GM12875 (cell line): ENCODE results near the gene APPL2.
"Not testable (repeated sequence)": the region's sequence is repeated elsewhere in the genome, so short reads cannot be mapped to it uniquely, and the experiment has no call there.

Experiments used
- H3K4me3 ChIP-seq: one replicate; pipeline ENCODE4 v1.5.1; 2011; ENCODE audit warnings: low read depth, low read length, control low read depth
- CTCF ChIP-seq: IDR thresholded peaks from 2 replicates; pipeline ENCODE4 v1.5.1; 2011; ENCODE audit warnings: low read depth, mild to moderate bottlenecking, control low read depth, inconsistent platforms, low read length, moderate library complexity, borderline replicate concordance; ENCODE audit not compliant: insufficient read depth

Gene APPL2

GRCh38 chr12:105198961-105199360 is 37.0 kb downstream of the APPL2 start:
- H3K4me3 ChIP-seq = no peak overlapping the region
- no peak for TF ChIP-seq CTCF

GRCh38 chr12:105196090-105196489 is 39.9 kb downstream of the APPL2 start:
- H3K4me3 ChIP-seq = no peak overlapping the region
- TF ChIP-seq CTCF = no peak

GRCh38 chr12:105194947-105195346 is 41.0 kb downstream of the APPL2 start:
- H3K4me3 ChIP-seq = no peak overlapping the region
- no peak for TF ChIP-seq CTCF

- no peak overlapping the region for H3K4me3 ChIP-seq
- no peak for TF ChIP-seq CTCF
Observed at GRCh38 chr12:105192624-105193225, 43.2 kb downstream of the APPL2 start.

- H3K4me3 ChIP-seq = no peak overlapping the region
- TF ChIP-seq CTCF = no peak
Observed at GRCh38 chr12:105190530-105190929, 45.4 kb downstream of the APPL2 start.

- TF ChIP-seq CTCF = no peak
- no peak overlapping the region for H3K4me3 ChIP-seq
Observed at GRCh38 chr12:105189293-105189692, 46.7 kb downstream of the APPL2 start.

GRCh38 chr12:105183976-105184375 is 52.0 kb downstream of the APPL2 start:
- H3K4me3 ChIP-seq = not testable (repeated sequence)

GRCh38 chr12:105183406-105183805 is 52.6 kb downstream of the APPL2 start:
- not testable (repeated sequence) for H3K4me3 ChIP-seq

GRCh38 chr12:105179114-105179513 is 56.9 kb downstream of the APPL2 start:
- H3K4me3 ChIP-seq = not testable (repeated sequence)
